Activated CD8-positive, alpha-beta memory T cell treated with anti-CD3 and anti-CD28 coated beads, Interleukin-2, amount 10 ng/mL, durations not matched to agents 7 days and 5 days (primary cell): ENCODE measurements around the gene IQSEC2. TPM values are rescaled to one million over a fixed set of nuclear protein-coding genes. Genes with fewer than 3 reads are reported as not detected.
A peak's percentile ranks its signal among the peaks of the same experiment; 100 is the strongest.

Experiments used
- ATAC-seq: fragments of 150-1000 bp; cut with Tn5 transposase; one replicate; pipeline ENCODE4 v1.10.0; 2021; ENCODE audit warnings: moderate library complexity
- CTCF ChIA-PET: fragments of 350-600 bp; sonication (Branson Sonifier 250); formaldehyde crosslinking; loops from one replicate; lab custom pipeline; 2021; ENCODE audit warnings: antibody characterized with exemption; lab: Charles Lee
- DNase-seq: peaks from one replicate; pipeline ENCODE4 v3.0.0-alpha.2; 2020
- H3K27ac Mint-ChIP-seq: one replicate; pipeline ENCODE4 v1.8.0; 2021; ENCODE audit warnings: mild to moderate bottlenecking, mixed read lengths
- H3K27me3 Mint-ChIP-seq: one replicate; pipeline ENCODE4 v1.8.0; 2021; ENCODE audit warnings: mixed read lengths
- H3K36me3 Mint-ChIP-seq: one replicate; pipeline ENCODE4 v1.8.0; 2021; ENCODE audit warnings: mild to moderate bottlenecking, mixed read lengths
- H3K4me1 Mint-ChIP-seq: one replicate; pipeline ENCODE4 v1.8.0; 2021; ENCODE audit warnings: mixed read lengths
- H3K4me3 Mint-ChIP-seq: one replicate; pipeline ENCODE4 v1.8.0; 2021; ENCODE audit warnings: mild to moderate bottlenecking, moderate library complexity, mixed read lengths
- H3K9me3 Mint-ChIP-seq: one replicate; pipeline ENCODE4 v1.8.0; 2022; ENCODE audit warnings: low read depth, mixed read lengths
- total RNA-seq, 2 experiments: library from RNA; stranded (reverse); gene quantifications; one replicate each; pipeline ENCODE4 v1.2.3, GENCODE V29; 2021

The IQSEC2 gene
- total RNA-seq, 2 experiments from 2014 or later: 0.40 TPM; not detected in 1

DNA sequence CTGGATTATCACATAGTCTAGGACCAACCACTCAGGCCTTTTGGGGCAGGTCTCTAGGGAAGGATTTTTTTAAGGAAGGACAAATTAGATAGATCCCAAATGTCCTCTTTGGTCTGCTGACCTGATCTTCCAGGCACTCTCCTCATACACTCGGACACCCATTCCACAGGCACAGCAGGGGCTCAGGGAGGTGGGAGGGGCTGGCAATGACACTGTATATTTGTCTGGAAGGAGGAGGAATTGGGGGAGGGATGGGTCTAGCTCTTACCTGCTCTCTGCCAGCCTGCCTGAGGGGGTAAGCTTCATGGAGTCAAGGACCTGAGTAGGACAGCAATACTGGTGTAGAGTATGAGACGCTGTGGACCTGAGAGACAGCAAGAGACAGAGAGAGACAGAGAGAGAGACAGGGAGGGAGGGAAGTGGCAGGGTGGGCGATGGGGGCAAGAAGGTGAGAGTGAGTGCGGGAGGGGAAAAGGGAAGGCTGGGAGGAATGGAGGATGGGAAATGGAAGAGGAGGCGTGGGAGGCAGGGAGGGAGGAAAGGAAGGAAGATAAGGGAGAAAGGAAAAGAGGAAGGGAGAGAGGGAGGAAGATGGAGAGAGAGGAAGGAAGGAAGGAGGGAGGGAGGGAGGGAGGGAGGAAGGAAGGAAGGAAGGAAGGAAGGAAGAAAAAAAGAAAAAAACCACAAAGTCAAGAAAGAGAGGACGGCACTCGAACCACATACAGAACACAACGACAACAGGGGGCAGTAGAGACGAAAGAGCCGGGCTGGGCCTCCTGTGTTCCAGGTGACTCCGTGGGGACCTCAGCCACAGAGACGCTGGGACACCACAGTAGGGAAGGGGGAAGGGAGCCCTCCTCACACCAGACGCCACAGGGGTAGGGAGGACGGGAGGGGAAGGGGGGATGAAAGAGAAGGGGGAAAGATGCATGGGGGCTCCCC lies 1.8 kb downstream of the IQSEC2 start:
- Mint-ChIP-seq H3K4me3 (peak overlapping the region; percentile 53), H3K9me3 (no peaks in the 10 kb centered on the region), H3K36me3 (no peaks in the 10 kb centered on the region), H3K4me1 (peaks cover 4% of the 10 kb centered on the region), H3K27ac (peak overlapping the region; percentile 36), H3K27me3 (no peaks in the 10 kb centered on the region)
- CTCF ChIA-PET: no interaction called here
- ATAC-seq (peak; percentile 30), DNase-seq (peak; percentile 50)

DNA sequence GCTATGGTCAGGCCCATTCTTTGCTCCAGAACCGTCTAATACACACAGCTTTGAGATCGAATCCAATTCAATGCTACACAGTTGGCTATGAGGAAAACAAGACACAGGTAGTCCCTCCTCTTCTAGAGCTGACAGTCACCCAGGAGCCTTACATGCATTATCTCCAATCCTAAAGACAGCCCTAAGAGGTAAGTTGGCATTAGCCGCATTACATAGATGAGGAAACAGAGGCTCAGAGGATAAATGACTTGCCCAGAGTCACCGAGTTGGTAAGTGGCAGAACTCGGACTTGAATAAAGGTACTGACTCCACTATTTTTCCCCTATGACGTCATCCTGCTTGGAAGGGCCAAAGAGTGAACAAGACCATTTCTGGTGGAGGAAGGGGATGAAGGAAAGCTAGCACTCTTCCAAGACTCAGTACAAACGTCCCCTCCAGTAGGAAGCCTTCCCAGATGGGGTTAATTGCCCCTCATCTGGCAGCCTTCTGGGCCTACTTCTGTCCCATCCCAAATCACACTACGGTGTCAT lies 8.5 kb downstream of the IQSEC2 start:
- no peak overlapping the region for H3K4me3 Mint-ChIP-seq
- H3K27ac Mint-ChIP-seq: no peak overlapping the region
- no peaks in the 10 kb centered on the region for H3K4me1 Mint-ChIP-seq
- H3K9me3 Mint-ChIP-seq: no peaks in the 10 kb centered on the region
- CTCF ChIA-PET: interaction anchor here (0.8 to 1.3 kb wide), 2 partner anchors 9 to 12 kb away, joined by 3 to 4 read pairs; partner anchors contain the start of gene IQSEC2
- no peaks in the 10 kb centered on the region for H3K27me3 Mint-ChIP-seq
- no peak for ATAC-seq
- no peak for DNase-seq
- no peaks in the 10 kb centered on the region for H3K36me3 Mint-ChIP-seq

DNA sequence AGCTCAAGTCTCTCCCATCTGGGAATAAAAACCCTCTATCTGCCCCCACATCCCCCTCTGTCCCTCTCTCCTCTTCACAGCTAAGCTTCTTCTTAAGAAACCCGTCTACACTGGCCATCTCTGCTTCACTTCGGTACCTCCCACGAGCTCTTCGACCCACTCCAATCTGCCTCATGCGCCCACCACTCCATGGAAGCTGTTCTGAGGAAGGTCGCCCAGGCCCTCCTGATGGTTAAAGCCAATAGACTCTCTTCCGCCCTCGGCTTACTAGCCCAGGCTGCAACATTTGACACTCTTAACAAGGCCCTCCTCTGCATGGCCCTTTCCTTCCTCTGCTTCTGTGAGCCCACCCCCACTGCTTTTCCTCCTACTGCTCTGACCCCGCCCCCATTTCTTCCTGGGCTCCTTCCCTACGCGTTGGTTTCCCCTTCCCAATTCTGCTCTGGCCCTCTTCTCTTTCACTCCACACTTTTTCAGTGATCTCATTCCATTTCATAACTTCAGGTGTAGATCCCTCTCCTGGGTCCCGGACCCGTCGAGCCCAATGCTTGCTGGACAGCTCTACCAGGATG lies 11.8 kb downstream of the IQSEC2 start:
- H3K4me3 Mint-ChIP-seq: no peak overlapping the region
- no peak overlapping the region for H3K27ac Mint-ChIP-seq
- H3K36me3 Mint-ChIP-seq: no peaks in the 10 kb centered on the region
- ATAC-seq (no peak), DNase-seq (no peak)
- peaks cover 3% of the 10 kb centered on the region for H3K4me1 Mint-ChIP-seq
- CTCF ChIA-PET: no interaction called here
- H3K9me3 Mint-ChIP-seq: no peaks in the 10 kb centered on the region
- H3K27me3 Mint-ChIP-seq: peaks cover 9% of the 10 kb centered on the region

DNA sequence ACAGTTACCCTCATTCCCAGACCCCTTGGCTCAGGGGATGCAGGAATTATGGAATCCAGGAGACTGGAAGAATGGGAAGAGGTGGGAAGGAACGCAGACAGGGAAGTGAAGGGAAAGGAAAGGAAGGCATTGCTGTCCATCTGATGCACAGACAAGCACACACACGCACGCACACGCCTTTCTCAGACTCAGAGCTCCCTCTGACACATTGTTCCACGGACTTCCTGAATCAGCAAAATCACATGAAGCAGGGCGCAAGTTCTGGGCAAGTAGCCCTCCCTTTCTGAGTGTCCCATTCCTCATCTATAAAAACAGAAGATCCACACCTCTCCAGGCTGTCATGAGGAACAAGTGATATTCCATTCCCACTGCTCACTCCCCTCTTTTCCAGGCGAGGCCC lies 13.2 kb downstream of the IQSEC2 start:
- no peak overlapping the region for H3K27ac Mint-ChIP-seq
- CTCF ChIA-PET: no interaction called here
- peaks cover 9% of the 10 kb centered on the region for H3K27me3 Mint-ChIP-seq
- ATAC-seq (no peak), DNase-seq (no peak)
- H3K4me1 Mint-ChIP-seq: peaks cover 18% of the 10 kb centered on the region
- no peaks in the 10 kb centered on the region for H3K36me3 Mint-ChIP-seq
- no peaks in the 10 kb centered on the region for H3K9me3 Mint-ChIP-seq
- no peak overlapping the region for H3K4me3 Mint-ChIP-seq

DNA sequence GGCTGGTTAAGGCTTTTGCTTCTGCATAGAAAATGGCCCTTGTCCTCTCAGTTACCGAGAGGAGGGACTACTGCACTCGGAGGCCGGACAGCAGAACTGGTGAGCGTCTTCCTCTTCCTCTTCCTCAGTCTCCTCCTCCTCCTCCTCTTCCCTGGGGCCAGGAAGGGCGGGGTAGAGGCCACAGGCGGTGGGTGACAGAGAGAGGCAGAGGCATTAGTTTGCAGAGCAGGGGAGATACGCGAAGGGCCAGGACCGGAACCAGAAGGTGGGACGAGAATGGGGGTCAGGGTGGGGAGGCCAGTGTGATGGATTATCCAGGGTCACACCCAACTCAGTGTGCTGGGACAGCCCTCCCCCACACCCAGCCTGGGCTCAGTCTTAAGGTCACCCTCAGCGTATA lies 14.5 kb downstream of the IQSEC2 start:
- CTCF ChIA-PET: no interaction called here
- Mint-ChIP-seq H3K4me1 (peaks cover 31% of the 10 kb centered on the region), H3K9me3 (no peaks in the 10 kb centered on the region), H3K36me3 (no peaks in the 10 kb centered on the region), H3K27ac (no peak overlapping the region), H3K27me3 (peaks cover 9% of the 10 kb centered on the region), H3K4me3 (no peak overlapping the region)
- DNase-seq: no peak
- ATAC-seq: no peak

DNA sequence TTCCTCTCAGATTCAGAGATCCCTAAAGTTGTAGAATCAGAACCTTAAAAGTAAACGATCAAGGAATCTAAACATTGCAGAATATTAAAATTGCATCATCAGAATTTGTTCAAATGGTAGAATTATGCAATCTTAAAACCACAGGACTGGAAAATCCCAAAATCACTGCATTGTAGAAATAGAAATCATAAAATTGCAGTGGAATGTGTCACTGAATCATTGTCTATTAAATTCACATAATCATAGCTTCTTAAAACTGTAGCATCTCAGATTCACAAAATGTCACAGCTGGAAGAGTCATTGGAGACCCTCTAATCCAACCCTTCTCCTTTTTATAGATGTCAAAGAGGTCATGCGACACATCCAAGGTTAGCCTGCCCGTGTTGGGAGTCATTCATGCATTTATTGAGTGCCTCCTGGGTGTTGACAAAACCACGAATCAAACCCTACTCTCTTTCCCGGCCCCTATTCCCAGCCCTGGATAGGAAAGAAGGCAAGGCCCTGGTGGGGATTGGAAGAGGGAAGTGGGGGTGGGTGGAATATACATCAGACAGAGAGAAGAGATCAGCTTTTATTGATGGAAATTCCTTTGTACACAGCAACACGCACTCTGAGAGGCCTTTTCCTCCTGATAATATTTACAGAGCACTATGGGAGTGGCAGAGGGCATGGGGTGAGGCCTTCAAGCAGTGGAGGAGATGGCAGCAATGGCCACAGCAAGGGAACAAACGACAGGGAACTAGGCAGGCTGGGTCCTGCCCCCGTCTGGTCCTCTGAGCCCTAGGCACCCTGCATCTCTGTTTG lies 15.4 kb downstream of the IQSEC2 start:
- ATAC-seq (no peak), DNase-seq (no peak)
- no peaks in the 10 kb centered on the region for H3K9me3 Mint-ChIP-seq
- peaks cover 10% of the 10 kb centered on the region for H3K27me3 Mint-ChIP-seq
- H3K27ac Mint-ChIP-seq: no peak overlapping the region
- CTCF ChIA-PET: interaction anchor here (0.7 kb wide), 1 partner anchor 980 kb away, joined by 3 read pairs; no protein-coding TSS in a partner anchor
- H3K4me1 Mint-ChIP-seq: peaks cover 40% of the 10 kb centered on the region
- H3K36me3 Mint-ChIP-seq: no peaks in the 10 kb centered on the region
- no peak overlapping the region for H3K4me3 Mint-ChIP-seq

DNA sequence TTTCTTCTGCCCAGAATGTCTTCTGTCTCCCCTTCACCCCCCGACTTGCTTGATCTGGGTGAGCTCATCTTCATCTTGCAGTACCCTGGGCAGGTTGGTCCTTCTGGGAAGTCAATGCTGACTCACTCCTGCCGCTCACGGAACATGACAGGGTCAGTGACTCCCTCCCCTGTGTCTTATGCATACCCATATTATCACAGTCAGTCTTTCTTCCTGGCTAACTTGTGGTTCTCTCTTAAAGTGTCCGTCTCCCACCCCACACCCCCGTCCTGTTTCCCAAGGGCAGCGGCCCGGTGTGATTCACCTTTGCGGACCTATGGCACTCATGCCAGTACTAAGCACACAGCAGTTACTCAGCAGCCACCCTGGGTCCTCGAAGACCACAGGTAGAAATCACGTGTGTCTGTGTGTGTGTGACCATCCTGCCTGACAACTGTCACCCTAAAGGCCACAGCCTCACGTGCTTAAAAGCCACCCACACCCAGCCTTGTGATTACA lies 17.7 kb downstream of the IQSEC2 start:
- no peaks in the 10 kb centered on the region for H3K9me3 Mint-ChIP-seq
- CTCF ChIA-PET: interaction anchor here (1.6 to 2.8 kb wide), 2 partner anchors 21 to 38 kb away, joined by 5 to 14 read pairs; partner anchors contain the start of gene KDM5C
- peak overlapping the region; percentile 3 for H3K4me3 Mint-ChIP-seq
- H3K36me3 Mint-ChIP-seq: no peaks in the 10 kb centered on the region
- ATAC-seq (peak; percentile 73), DNase-seq (peak; percentile 69)
- peaks cover 44% of the 10 kb centered on the region for H3K4me1 Mint-ChIP-seq
- peaks cover 13% of the 10 kb centered on the region for H3K27me3 Mint-ChIP-seq
- H3K27ac Mint-ChIP-seq: peak overlapping the region; percentile 62

DNA sequence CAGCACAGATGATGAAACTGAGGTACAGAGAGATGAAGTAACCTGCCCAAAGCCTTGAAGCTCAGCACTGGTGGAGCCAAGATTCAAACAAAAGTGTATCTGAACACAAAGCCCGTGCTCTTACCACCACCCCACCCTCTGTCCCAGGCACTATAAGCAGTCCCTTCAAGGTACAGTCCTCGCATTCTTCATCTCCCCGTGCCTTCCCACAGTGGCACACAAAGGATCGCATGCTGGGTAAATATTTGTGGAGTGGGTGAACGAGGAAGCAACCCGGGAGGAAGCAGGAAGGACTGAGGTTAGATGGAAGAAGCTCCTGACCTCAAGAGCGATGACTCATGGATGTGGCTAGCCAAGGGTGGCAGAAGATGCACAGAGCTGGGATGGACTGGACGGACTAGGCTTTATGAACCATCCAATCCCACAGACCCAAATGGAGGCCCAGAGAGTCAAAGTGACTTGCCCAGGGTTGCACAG lies 18.4 kb downstream of the IQSEC2 start:
- Mint-ChIP-seq H3K36me3 (no peaks in the 10 kb centered on the region), H3K4me1 (peaks cover 44% of the 10 kb centered on the region), H3K27ac (peak overlapping the region; percentile 35), H3K4me3 (no peak overlapping the region), H3K9me3 (no peaks in the 10 kb centered on the region), H3K27me3 (peaks cover 13% of the 10 kb centered on the region)
- ATAC-seq (peak; percentile 58), DNase-seq (peak; percentile 63)
- CTCF ChIA-PET: interaction anchor here (1.6 to 2.8 kb wide), 3 partner anchors 22 to 55 kb away, joined by 4 to 14 read pairs (median 5); partner anchors contain the start of gene KDM5C

DNA sequence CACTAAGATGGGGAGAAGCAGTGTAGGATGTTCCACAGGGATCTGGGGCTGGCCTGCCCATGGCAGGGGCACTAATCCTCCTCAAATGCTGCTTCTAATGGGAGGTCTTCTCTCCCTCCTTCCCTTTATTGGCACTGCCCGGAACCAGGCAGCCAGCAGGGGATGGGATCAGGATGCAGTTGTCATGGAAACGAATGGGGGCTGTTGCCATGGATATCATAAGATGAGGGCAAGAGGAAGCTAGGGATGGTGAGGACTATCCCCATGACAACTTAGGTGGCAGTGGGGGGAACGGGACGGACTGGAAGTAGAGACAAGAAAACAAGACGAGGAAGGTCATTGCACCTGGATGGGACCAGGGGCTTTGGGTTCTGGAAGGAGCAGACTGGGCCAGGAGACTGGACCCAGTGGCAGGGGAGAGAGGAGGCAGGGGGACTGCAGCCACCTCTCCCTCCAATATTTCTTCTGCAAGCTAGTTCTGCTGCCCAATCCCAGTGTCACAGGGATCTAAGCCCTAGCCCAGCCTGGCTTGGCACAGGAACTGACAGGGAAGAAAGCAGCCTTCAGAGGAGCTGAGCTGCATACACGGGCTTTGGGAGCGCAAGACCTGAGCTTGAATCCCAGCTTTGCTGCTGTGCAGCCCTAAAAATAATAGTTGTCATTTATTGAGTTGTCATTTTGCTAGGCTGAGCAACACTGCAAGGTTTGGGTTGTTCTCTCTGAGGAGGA lies 19.0 kb downstream of the IQSEC2 start:
- ATAC-seq: no peak
- CTCF ChIA-PET: interaction anchor here (1.6 to 2.8 kb wide), 3 partner anchors 23 to 55 kb away, joined by 4 to 14 read pairs (median 5); partner anchors contain the start of gene KDM5C
- H3K36me3 Mint-ChIP-seq: no peaks in the 10 kb centered on the region

DNA sequence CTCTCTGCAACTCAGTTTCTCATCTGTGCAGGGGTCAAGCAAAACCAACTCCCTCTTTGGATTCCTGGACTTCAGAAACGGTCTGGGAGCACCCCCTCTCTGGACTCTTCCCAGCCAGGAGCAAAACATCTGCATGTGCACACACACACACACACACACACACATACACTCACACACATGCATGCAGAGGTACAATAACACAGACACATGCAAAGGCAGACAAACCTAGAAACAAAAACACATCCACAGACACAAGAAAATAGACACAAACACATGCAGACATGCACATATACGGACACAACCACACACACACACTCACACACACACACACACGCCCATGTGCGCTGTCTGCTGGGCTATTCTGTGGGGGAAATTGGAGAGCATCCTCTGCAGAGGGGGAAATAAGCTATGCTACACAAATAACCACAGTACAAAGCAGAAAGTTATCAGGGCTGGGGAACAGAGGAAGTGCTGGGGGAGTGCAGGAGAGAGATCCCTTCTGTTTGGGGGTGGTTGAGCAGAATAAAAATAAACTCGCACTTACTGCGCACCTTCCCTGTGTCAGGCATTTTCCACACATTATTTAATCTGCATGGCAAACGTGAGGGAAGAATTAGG lies 19.9 kb downstream of the IQSEC2 start:
- CTCF ChIA-PET: interaction anchor here (1.6 to 2.8 kb wide), 2 partner anchors 24 to 56 kb away, joined by 4 to 14 read pairs; no protein-coding TSS in a partner anchor
- no peaks in the 10 kb centered on the region for H3K9me3 Mint-ChIP-seq
- no peak for ATAC-seq
- H3K27me3 Mint-ChIP-seq: peaks cover 13% of the 10 kb centered on the region
- DNase-seq: peak; percentile 42
- H3K27ac Mint-ChIP-seq: peak overlapping the region; percentile 56
- H3K4me1 Mint-ChIP-seq: peaks cover 44% of the 10 kb centered on the region
- H3K4me3 Mint-ChIP-seq: no peak overlapping the region
- no peaks in the 10 kb centered on the region for H3K36me3 Mint-ChIP-seq

More for the DNA sequence above, 19.0 kb downstream of the IQSEC2 start:
- Mint-ChIP-seq H3K4me1 (peaks cover 44% of the 10 kb centered on the region), H3K9me3 (no peaks in the 10 kb centered on the region), H3K4me3 (no peak overlapping the region), H3K27ac (peak overlapping the region; percentile 35), H3K27me3 (peaks cover 13% of the 10 kb centered on the region)
- DNase-seq: no peak

DNA sequence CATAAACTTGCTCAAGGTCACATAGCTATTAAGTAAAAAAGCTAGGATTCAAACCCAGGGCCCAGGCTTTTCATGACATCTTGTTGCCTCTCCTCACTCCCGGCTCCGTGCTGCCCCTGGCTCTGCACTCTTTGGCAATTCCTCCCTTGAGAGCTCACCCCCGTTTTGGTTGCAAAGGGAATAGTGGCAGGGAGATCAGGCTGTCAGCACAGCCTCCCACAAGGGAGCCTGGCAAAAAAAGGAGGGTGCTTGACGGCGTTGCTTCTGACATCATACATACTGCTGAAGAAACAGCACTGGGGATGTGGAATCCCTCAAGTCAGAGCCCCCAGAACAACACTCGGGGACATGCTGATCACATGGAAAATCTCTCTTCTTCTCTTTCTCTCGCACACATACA lies 20.5 kb downstream of the IQSEC2 start:
- H3K27me3 Mint-ChIP-seq: peaks cover 9% of the 10 kb centered on the region
- CTCF ChIA-PET: no interaction called here
- no peaks in the 10 kb centered on the region for H3K36me3 Mint-ChIP-seq
- no peak overlapping the region for H3K27ac Mint-ChIP-seq
- H3K4me3 Mint-ChIP-seq: no peak overlapping the region
- H3K9me3 Mint-ChIP-seq: no peaks in the 10 kb centered on the region
- DNase-seq: no peak
- peaks cover 44% of the 10 kb centered on the region for H3K4me1 Mint-ChIP-seq
- ATAC-seq: no peak
